Gastrocnemius medialis (tissue), 4 donors: ENCODE data around the gene PLCB3. TPM values are rescaled to one million over a fixed set of nuclear protein-coding genes. Genes with fewer than 3 reads are reported as not detected.

Source experiments
- ATAC-seq, 2 donors: fragments of 150-250 bp; one replicate each; pipeline ENCODE4 v1.9.1; 2016
- DNase-seq, 2 donors: peaks; one replicate each; pipeline ENCODE4 v3.0.0-alpha.2; 2019
- H3K27ac ChIP-seq, 4 donors: fragments of 200-600 bp; sonication (generic); 1 replicate in 1 of 4; 2 replicates in 3 of 4; pipeline ENCODE4 v1.5.1; 2016 to 2018; ENCODE audit warnings: mild to moderate bottlenecking in 2 of 4, moderate library complexity in 1 of 4
- H3K27me3 ChIP-seq, 3 donors: fragments of 200-600 bp; sonication (generic) in 2 of 3; 1 replicate in 1 of 3; 2 replicates in 2 of 3; pipeline versions ENCODE4 v1.5.1 to v1.6.0; 2016 to 2019; ENCODE audit warnings: mild to moderate bottlenecking in 1 of 3, moderate library complexity in 1 of 3
- H3K36me3 ChIP-seq, 2 donors: fragments of 200-600 bp; sonication (generic) in 1 of 2; one replicate each; pipeline ENCODE4 v1.5.1; 2017 to 2018
- H3K4me1 ChIP-seq, 2 donors: fragments of 200-600 bp; sonication (generic) in 1 of 2; one replicate each; pipeline ENCODE4 v1.5.1; 2016 to 2017; ENCODE audit warnings: mild to moderate bottlenecking in 2 of 2
- H3K4me3 ChIP-seq, 4 donors: fragments of 200-600 bp; sonication (generic) in 3 of 4; 1 replicate in 1 of 4; 2 replicates in 3 of 4; pipeline ENCODE4 v1.5.1; 2016 to 2019; ENCODE audit warnings: mild to moderate bottlenecking in 2 of 4
- H3K9me3 ChIP-seq, 3 donors: fragments of 200-600 bp; sonication (generic) in 2 of 3; 1 replicate in 1 of 3; 2 replicates in 2 of 3; pipeline ENCODE4 v1.5.1; 2016 to 2019
- POLR2A ChIP-seq, 2 donors: fragments of 450-650 bp; IDR thresholded peaks; one replicate each; pipeline ENCODE4 v1.6.1; 2017; ENCODE audit warnings: antibody characterized with exemption in 2 of 2, mild to moderate bottlenecking in 2 of 2, moderate library complexity in 2 of 2
- in situ Hi-C, 4 donors: fragments of 200-750 bp; cut with MboI; loops; one replicate each; pipeline versions ENCODE4 v1.15.0 to v1.8.0; 2017; ENCODE audit warnings: low sequenced_read_pairs in 4 of 4
- intact Hi-C: fragments of 100-400 bp; cut with DNase I; formaldehyde crosslinking; loops from one replicate; pipeline ENCODE4 v1.15.1; 2023; ENCODE audit warnings: low total_unique reads
- total RNA-seq, 4 donors: library from RNA; depleted of rRNA; stranded (reverse); fragments of >200 nt; gene quantifications; one replicate each; pipeline versions ENCODE4 v1.1.0 to v1.2.3, GENCODE V29; 2016
- TF ChIP-seq, protein P1 (sequence below), 5 experiments: fragments of 450-650 bp in 3 of 5; fragments of 200-600 bp in 2 of 5; sonication (generic) in 2 of 5; IDR thresholded peaks in 4 of 5; conservative IDR thresholded peaks in 1 of 5; 1 replicate in 4 of 5; 2 replicates in 1 of 5; pipeline ENCODE4 v1.5.1; 2016 to 2019; ENCODE audit warnings: antibody characterized with exemption in 5 of 5, mild to moderate bottlenecking in 3 of 5, moderate library complexity in 3 of 5

PLCB3 gene
- total RNA-seq, 4 donors from 2014 or later: 4.7 to 9.7 (median 6.2) TPM

GRCh38 chr11:64317325-64317960 is 66.1 kb downstream of the PLCB3 start, which contains the start of gene TRMT112:
Gene TRMT112, minus strand, starts transcription at chr11:64317559. Its CDS starts 33 bp downstream, at chr11:64317526.
- H3K4me1 ChIP-seq: peaks cover 32 to 43% of the 10 kb centered on the region in 2 donors
- in situ Hi-C loops: no loop called here
- intact Hi-C loops: loop anchor here (1.0 kb wide), 1 partner anchor 47 kb away; no protein-coding TSS in a partner anchor
- H3K9me3 ChIP-seq: no peaks in the 10 kb centered on the region
- H3K4me3 ChIP-seq: peak within 1 kb of the TSS; percentile 73 to 99 (median 91)
- peak; percentile 86 to 93 for ATAC-seq
- peak within 1 kb of the TSS; percentile 88 to 98 (median 94) for H3K27ac ChIP-seq
- DNase-seq: peak; percentile 99
- no peaks in the 10 kb centered on the region for H3K27me3 ChIP-seq
- peak; percentile 78 to 82 for TF ChIP-seq POLR2A (IDR thresholded peaks at IDR 0.05)
- TF ChIP-seq, protein P1, sequence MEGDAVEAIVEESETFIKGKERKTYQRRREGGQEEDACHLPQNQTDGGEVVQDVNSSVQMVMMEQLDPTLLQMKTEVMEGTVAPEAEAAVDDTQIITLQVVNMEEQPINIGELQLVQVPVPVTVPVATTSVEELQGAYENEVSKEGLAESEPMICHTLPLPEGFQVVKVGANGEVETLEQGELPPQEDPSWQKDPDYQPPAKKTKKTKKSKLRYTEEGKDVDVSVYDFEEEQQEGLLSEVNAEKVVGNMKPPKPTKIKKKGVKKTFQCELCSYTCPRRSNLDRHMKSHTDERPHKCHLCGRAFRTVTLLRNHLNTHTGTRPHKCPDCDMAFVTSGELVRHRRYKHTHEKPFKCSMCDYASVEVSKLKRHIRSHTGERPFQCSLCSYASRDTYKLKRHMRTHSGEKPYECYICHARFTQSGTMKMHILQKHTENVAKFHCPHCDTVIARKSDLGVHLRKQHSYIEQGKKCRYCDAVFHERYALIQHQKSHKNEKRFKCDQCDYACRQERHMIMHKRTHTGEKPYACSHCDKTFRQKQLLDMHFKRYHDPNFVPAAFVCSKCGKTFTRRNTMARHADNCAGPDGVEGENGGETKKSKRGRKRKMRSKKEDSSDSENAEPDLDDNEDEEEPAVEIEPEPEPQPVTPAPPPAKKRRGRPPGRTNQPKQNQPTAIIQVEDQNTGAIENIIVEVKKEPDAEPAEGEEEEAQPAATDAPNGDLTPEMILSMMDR (IDR thresholded peaks at IDR 0.05 in 4 of 5, conservative IDR thresholded peaks at IDR 0.05 in 1 of 5): no peak
- peaks cover 0 to 44% of the 10 kb centered on the region in 2 donors for H3K36me3 ChIP-seq

DNA sequence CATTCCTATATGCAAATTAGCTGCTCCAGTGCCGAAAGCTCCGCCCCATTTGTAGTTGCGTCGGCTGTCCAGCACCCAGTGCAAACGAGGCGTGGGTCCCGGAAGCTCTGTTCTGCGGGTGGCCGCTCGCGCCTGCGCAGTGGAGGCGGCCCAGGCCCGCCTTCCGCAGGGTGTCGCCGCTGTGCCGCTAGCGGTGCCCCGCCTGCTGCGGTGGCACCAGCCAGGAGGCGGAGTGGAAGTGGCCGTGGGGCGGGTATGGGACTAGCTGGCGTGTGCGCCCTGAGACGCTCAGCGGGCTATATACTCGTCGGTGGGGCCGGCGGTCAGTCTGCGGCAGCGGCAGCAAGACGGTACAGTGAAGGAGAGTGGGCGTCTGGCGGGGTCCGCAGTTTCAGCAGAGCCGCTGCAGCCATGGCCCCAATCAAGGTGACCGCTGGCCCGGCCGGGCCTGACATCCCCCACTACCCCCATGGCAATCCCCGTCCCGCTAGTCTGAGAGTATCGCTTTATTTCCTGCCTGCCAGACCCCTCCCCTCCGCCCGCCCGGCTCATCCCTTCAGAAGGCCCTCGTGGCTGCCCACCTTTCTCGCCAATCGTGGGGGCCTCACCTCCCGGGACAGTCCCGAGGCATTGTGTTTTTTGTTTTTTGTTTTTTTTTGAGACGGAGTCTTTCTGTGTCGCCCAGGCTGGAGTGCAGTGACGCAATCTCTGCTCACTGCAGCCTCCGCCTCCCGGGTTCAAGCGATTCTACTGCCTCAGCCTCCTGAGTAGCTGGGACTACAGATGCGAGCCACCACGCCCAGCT is 66.8 kb downstream of the PLCB3 start, which contains the start of gene PRDX5:
PRDX5 (plus strand) TSS at position 161 of the 805 bp plus-strand sequence; CDS start at position 256, 95 bp downstream.
- no peaks in the 10 kb centered on the region for H3K9me3 ChIP-seq
- peak; percentile 80 to 85 for ATAC-seq
- peak; percentile 94 to 97 for DNase-seq
- no peaks in the 10 kb centered on the region for H3K27me3 ChIP-seq
- intact Hi-C loops: loop anchor here (1.0 kb wide), 3 partner anchors 24 to 48 kb away; no protein-coding TSS in a partner anchor
- in situ Hi-C loops: no loop called here
- peak within 1 kb of the TSS; percentile 73 to 99 (median 91) for H3K4me3 ChIP-seq
- peaks cover 0 to 44% of the 10 kb centered on the region in 2 donors for H3K36me3 ChIP-seq
- H3K4me1 ChIP-seq: peaks cover 24 to 36% of the 10 kb centered on the region in 2 donors
- peak within 1 kb of the TSS; percentile 88 to 98 (median 94) for H3K27ac ChIP-seq
- peak; percentile 73 to 81 for TF ChIP-seq POLR2A (IDR thresholded peaks at IDR 0.05)
- TF ChIP-seq, protein P1 (IDR thresholded peaks at IDR 0.05 in 4 of 5, conservative IDR thresholded peaks at IDR 0.05 in 1 of 5): peak in 4 of 5 experiments; percentile 34 to 62 (median 56)

Other genes with a start within 250 kb of the PLCB3 start
- not detected for gene FLRT1, start 215.6 kb upstream of the PLCB3 start, total RNA-seq
- 100 to 1,000 TPM; 162 to 308 (median 205) TPM for gene MACROD1, start 85.4 kb upstream of the PLCB3 start, total RNA-seq
- gene STIP1, start 65.4 kb upstream of the PLCB3 start, total RNA-seq: 100 to 1,000 TPM; 141 to 193 (median 168) TPM
- 10 to 100 TPM in 1 of 4 donors, 1 to 10 TPM in 3; 2.8 to 10.4 (median 6.1) TPM for gene FERMT3, start 44.8 kb upstream of the PLCB3 start, total RNA-seq
- 100 to 1,000 TPM in 3 of 4 donors, 10 to 100 TPM in 1; 80.9 to 231 (median 139) TPM for gene TRPT1, start 25.3 kb upstream of the PLCB3 start, total RNA-seq
- gene NUDT22, start 25.3 kb upstream of the PLCB3 start, total RNA-seq: 10 to 100 TPM; 32.3 to 70.7 (median 53.4) TPM
- gene DNAJC4, start 21.0 kb upstream of the PLCB3 start, total RNA-seq: 10 to 100 TPM; 13.8 to 30.0 (median 18.9) TPM
- gene VEGFB, start 16.9 kb upstream of the PLCB3 start, total RNA-seq: 10 to 100 TPM; 33.6 to 87.5 (median 58.2) TPM
- 10 to 100 TPM; 20.2 to 54.7 (median 27.6) TPM for gene FKBP2, start 10.4 kb upstream of the PLCB3 start, total RNA-seq
- gene PPP1R14B, start 4.6 kb upstream of the PLCB3 start, total RNA-seq: 100 to 1,000 TPM; 144 to 444 (median 237) TPM
- 10 to 100 TPM; 27.8 to 88.0 (median 76.3) TPM for gene BAD, start 33.1 kb downstream of the PLCB3 start, total RNA-seq
- 10 to 100 TPM; 13.8 to 28.9 (median 20.4) TPM for gene GPR137, start 34.3 kb downstream of the PLCB3 start, total RNA-seq
- not detected for gene KCNK4, start 39.8 kb downstream of the PLCB3 start, total RNA-seq
- not detected for gene CATSPERZ, start 48.8 kb downstream of the PLCB3 start, total RNA-seq
- 100 to 1,000 TPM; 192 to 471 (median 260) TPM for gene ESRRA, start 54.0 kb downstream of the PLCB3 start, total RNA-seq
- gene TRMT112, start 66.0 kb downstream of the PLCB3 start, total RNA-seq: 100 to 1,000 TPM; 133 to 226 (median 194) TPM
- 100 to 1,000 TPM; 170 to 257 (median 219) TPM for gene PRDX5, start 66.6 kb downstream of the PLCB3 start, total RNA-seq
- gene CCDC88B, start 88.7 kb downstream of the PLCB3 start, total RNA-seq: 1 to 10 TPM in 3 of 4 donors, under 1 TPM in 1; 0.98 to 5.2 (median 2.1) TPM
- gene RPS6KA4, start 107.6 kb downstream of the PLCB3 start, total RNA-seq: 10 to 100 TPM; 16.6 to 27.0 (median 17.2) TPM